ENCODE results near the gene EREG.
A peak's percentile ranks its signal among the peaks of the same experiment; 100 is the strongest.
"Not testable (repeated sequence)": the region's sequence is repeated elsewhere in the genome, so short reads cannot be mapped to it uniquely, and the experiment has no call there.

The EREG gene

DNA sequence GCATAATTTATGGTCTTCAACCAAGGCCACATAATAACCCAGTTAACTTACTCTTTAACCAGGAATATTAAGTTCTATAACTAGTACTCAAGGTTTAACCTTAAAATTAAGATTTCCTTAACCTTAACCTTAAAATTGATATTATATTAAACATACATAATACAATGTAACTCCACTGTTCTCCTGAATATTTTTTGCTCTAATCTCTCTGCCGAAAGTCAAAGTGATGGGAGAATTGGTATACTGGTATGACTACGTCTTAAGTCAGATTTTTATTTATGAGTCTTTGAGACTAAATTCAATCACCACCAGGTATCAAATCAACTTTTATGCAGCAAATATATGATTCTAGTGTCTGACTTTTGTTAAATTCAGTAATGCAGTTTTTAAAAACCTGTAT, 22.8 kb downstream of the EREG start:
- DNase-seq (ENCODE audit: low read depth in 2 of 2, low spot score in 1 of 2): no peak

DNA sequence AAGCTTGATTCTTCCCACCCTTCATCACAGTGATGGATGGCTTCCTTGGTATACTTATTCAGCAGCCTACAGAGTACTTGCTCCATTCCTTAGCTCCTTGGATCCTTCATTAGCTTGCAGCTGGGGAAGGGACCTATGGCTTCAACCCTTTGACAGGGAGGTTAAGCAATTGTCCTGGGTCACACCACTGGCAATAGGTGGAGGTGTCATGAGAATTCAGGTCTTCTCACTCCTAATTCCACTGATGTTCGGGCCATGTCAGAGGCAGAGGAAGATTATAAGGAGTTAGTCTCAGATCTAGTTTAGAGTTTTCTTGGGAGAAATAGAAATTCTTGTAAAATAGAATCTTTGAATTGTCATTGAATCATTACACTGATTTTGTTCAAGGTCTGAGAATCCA, 24.5 kb downstream of the EREG start:
- DNase-seq (ENCODE audit: low read depth in 2 of 2, low spot score in 1 of 2): no peak

- no peak for DNase-seq (ENCODE audit: low read depth in 2 of 2, low spot score in 1 of 2)
Observed at GRCh38 chr4:74390677-74391076, 25.7 kb downstream of the EREG start.

GRCh38 chr4:74391346-74391745, 26.4 kb downstream of the EREG start:
- no peak for DNase-seq (ENCODE audit: low read depth in 2 of 2, low spot score in 1 of 2)

DNA sequence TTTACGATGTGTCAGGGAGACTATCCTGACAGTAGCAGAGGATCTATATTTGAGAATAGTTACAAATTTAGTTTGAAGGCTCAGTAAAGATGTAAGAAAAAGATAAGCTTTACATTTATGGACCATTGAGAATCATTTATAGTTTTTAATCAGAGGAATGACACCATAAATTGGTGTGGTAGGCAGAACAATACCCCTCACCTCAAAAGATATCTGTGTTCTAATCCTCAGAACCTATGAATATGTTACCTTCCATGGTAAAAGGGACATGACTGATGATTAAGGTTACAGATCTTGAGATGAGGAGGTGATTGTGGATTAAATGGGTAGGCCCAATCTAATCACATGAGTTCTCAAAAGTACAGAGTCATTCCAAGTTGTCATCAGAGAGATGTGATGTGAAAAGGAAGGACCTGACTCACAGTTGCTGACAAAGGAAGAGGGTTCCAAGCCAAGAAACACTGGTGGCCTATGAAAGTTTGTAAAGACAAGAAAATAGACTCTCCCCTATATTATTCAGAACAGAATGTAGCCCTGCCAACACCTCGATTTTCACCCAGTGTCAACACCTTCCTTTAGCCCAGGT, 27.0 kb downstream of the EREG start:
- no peak for DNase-seq (ENCODE audit: low read depth in 2 of 2, low spot score in 1 of 2)

DNA sequence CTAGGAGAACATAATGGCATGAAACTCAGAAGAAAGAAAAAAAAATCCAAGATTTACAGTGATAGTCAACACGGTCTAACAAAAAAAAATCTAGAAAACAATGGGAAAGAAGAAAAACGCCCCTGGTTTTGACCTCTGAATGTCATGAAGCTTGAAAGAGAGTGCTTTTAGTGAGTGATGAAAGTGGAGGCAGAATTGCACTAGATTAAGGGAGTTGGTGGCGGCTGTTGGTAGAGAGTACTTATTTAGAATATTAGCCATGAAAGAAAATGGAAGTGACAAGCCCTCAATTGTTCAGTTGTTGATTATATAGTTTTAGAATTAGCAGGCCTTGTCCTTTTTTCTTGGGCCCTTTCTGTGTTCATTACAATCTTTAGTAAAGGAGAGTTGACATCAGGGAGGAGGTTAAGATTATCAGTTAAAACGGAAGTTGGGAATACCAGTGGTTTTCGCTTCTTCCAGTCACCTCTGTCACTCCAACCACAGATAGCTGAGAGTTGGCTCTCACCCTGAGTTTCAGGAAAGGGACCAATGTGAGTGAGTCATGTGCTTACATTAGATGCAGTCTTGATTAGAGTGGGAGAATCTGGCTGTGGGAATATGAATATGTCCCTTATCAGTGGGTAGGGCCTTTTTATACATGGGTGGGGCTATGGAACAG, 29.7 kb downstream of the EREG start:
- DNase-seq (ENCODE audit: low read depth in 2 of 2, low spot score in 1 of 2): no peak

DNA sequence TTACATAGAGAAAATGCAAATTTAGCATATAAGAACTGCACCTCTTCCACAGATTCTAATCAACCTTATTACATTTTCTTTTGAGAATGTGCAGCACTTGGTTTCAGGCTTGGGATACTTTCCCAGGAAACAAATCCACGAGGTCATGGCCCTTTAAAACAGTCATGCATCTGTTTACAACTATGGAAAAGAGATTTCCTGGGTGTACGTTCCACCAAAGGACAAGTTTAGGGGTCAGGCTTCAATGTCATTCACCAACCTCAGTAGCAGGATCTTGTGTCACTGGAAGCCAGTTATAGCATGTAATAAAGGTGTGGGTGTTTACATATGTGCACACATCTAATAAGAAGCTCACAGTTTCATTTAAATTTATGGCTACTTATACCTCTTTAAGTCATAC, 30.7 kb downstream of the EREG start:
- DNase-seq (ENCODE audit: low read depth in 2 of 2, low spot score in 1 of 2): no peak

- peak in 1 of 2 donors; percentile 2 for DNase-seq (ENCODE audit: low read depth in 2 of 2, low spot score in 1 of 2)
Observed at GRCh38 chr4:74397748-74398426, 32.9 kb downstream of the EREG start.

- DNase-seq (ENCODE audit: low read depth in 2 of 2, low spot score in 1 of 2): not testable (repeated sequence)
Observed at GRCh38 chr4:74398894-74399589, 34.1 kb downstream of the EREG start.

DNA sequence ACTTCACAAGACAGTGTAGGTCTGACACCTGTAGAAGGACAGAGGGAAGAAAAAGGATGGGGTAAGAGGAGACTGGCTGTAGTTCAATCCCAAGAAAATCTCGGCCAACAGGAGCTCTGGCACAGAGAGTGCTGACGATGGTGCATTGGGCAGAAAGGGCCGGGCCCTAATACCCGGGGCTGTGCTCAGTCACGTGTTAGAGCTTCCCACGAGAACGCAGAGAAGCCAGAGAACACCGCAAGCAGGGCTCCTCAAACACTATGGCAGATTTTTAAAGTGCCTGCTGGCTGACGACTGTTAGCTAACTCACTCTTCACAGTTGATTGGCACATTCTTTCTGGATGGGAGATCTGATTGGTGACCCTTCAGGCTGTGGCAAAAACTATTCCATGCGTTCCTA, 35.5 kb downstream of the EREG start:
- DNase-seq (ENCODE audit: low read depth in 2 of 2, low spot score in 1 of 2): no peak

GRCh38 chr4:74402692-74403456, 37.9 kb downstream of the EREG start:
- DNase-seq (ENCODE audit: low read depth in 2 of 2, low spot score in 1 of 2): no peak

- DNase-seq (ENCODE audit: low read depth in 2 of 2, low spot score in 1 of 2): no peak
Observed at GRCh38 chr4:74407891-74408290, 42.9 kb downstream of the EREG start.

DNA sequence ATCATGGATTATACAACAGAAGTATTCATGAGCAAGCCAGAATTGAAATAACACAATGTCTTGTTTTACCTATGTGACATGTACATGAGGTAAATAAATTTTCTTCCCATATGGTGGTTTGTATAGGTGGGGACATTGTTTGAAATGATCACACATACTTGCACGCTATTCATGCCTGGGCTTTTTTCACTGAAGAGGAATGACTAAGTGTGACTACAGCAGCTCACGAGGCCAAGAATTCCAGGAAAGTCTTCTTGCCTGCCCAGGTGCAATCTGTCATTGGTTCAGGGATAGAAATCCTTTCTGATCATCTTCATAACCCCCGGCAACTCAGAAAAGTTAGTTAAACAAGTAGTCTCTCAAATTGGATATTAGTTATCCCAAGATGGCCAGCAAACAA, 43.7 kb downstream of the EREG start:
- no peak for DNase-seq (ENCODE audit: low read depth in 2 of 2, low spot score in 1 of 2)

DNA sequence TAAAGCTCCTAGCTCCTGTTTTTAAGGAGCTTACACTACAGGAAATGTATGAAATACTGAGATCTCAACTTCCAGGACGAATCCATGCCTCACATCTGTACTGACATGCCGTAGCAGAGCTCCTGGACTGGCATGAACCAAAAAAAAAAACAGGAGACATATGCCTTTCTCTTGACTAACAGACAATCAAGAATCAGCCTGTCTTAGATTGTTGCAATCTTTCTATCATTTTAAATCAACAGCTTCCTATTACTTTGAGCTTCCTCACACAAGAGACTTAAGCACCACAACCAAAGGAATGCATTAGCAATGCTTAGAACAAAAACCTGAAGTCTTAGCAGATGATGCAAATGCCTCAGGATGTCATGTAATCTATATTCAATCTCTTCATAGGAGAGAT, 45.3 kb downstream of the EREG start:
- no peak for DNase-seq (ENCODE audit: low read depth in 2 of 2, low spot score in 1 of 2)

- no peak for DNase-seq (ENCODE audit: low read depth in 2 of 2, low spot score in 1 of 2)
Observed at GRCh38 chr4:74412225-74412624, 47.3 kb downstream of the EREG start.

- no peak for DNase-seq (ENCODE audit: low read depth in 2 of 2, low spot score in 1 of 2)
Observed at GRCh38 chr4:74413265-74413664, 48.3 kb downstream of the EREG start.

DNA sequence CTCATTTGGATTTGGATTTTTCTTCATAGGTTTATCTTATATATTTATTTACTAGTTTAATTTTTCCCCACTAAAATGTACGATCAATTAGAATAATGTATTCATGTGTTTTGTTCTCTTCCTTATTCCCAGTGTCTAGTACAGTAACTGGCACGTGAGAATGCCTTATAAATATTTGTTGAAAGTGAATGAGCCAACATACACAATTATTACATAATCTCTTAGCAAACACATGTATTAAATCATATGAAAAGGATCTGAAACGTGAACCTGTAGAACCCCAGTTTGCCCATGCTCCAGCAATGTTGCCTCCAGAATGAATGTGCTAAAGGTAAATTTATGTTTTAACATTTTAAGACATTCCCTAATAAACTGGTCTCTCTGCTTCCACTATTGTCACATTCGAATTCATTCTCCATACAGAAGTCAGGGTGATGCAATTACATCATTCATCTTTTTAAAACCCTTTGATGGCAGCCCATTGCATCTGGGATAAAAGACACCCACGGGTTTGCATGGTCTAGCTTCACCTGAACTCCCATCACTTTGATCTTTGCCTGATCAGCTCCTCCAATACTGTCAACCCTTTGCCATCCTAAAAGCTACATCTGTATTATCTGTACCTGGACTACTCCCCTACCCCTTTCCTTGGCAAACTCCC, 49.3 kb downstream of the EREG start:
- DNase-seq (ENCODE audit: low read depth in 2 of 2, low spot score in 1 of 2): no peak

GRCh38 chr4:74415602-74416300, 50.8 kb downstream of the EREG start:
- no peak for DNase-seq (ENCODE audit: low read depth in 2 of 2, low spot score in 1 of 2)

DNA sequence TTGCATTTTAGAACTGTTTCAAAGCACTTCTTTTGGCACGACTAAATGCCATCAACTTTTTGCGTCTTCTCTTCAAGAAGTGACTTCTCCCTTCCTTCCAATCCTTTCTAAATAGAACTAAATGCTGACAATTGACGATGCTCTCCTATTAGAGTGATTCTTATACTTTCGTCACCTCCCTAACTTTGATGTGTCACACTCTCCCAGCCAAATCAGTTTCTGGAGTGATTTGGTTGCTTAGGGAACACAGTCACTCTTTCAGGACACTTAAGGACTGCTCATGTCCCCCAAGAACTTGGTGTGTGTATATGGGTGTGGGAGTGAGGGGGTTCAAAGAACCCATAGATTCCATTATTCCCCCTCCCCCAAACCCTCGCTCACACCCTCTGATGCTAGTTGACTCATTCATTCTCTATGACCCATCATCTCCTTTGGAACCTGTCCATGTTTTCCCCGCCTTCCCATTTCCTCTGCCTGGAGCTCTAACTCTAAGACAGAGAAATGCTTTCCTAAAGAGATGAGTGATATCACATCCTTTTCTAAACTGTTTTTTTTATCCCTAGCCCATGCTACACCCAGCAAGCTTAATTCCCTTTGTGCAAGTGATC, 53.2 kb downstream of the EREG start:
- DNase-seq (ENCODE audit: low read depth in 2 of 2, low spot score in 1 of 2): no peak

DNA sequence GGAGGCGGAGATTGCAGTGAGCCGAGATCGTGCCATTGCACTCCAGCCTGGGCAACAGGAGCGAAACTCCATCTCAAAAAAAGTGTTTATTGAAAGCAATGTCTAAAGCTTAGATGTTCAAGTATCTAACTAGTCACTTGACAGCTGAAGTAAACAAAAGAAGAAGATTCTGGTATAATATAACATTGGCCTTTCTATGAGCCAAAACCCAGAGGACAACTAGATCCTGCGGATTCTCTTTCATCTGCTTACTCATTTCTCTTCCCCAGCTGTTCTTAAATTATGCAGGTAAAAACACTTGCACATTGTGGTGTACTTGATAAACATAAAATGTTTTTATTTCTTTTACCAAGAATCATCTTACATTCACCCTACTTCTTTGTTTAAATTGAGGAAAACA, 55.9 kb downstream of the EREG start:
- DNase-seq (ENCODE audit: low read depth in 2 of 2, low spot score in 1 of 2): no peak
